Right lobe of liver (tissue), 6 donors: ENCODE measurements around the gene NUDT4. TPM values are rescaled to one million over a fixed set of nuclear protein-coding genes. Genes with fewer than 3 reads are reported as not detected.

ENCODE experiments used
- ATAC-seq, 4 donors: fragments of 200-7000 bp; cut with Tn5 transposase; one replicate each; pipeline ENCODE4 v1.9.1; 2020; ENCODE audit warnings: mild to moderate bottlenecking in 4 of 4, moderate library complexity in 4 of 4
- DNase-seq, 3 donors: peaks; one replicate each; pipeline ENCODE4 v3.0.0-alpha.2; 2020
- H3K27ac ChIP-seq, 3 donors: fragments of 200-600 bp; one replicate each; pipeline ENCODE4 v1.8.0; 2022
- H3K27me3 ChIP-seq, 2 donors: fragments of 200-600 bp; one replicate each; pipeline ENCODE4 v1.8.0; 2022
- H3K36me3 ChIP-seq, 4 donors: fragments of 200-600 bp; sonication (generic) in 1 of 4; one replicate each; pipeline versions ENCODE4 v1.5.1 to v1.8.0; 2017 to 2022; ENCODE audit warnings: control low read depth in 1 of 4
- H3K4me1 ChIP-seq, 4 donors: fragments of 200-600 bp; sonication (generic) in 1 of 4; one replicate each; pipeline versions ENCODE4 v1.5.1 to v1.8.0; 2017 to 2022; ENCODE audit warnings: control low read depth in 1 of 4
- H3K4me3 ChIP-seq, 3 donors: fragments of 200-600 bp; one replicate each; pipeline ENCODE4 v1.8.0; 2022
- H3K9me3 ChIP-seq, 4 donors: fragments of 200-600 bp; sonication (generic) in 1 of 4; one replicate each; pipeline versions ENCODE4 v1.5.1 to v1.8.0; 2017 to 2022; ENCODE audit warnings: control low read depth in 1 of 4
- CTCF ChIP-seq, 4 donors: fragments of 200-600 bp in 3 of 4; fragments of 450-650 bp in 1 of 4; IDR thresholded peaks; one replicate each; pipeline versions ENCODE4 v1.5.1 to v1.8.0; 2016 to 2022; ENCODE audit warnings: antibody characterized with exemption in 4 of 4, mild to moderate bottlenecking in 2 of 4
- POLR2A ChIP-seq: fragments of 450-650 bp; IDR thresholded peaks from one replicate; pipeline ENCODE4 v1.6.1; 2017; ENCODE audit warnings: antibody characterized with exemption, mild to moderate bottlenecking
- WGBS: methylation state at CpG from one replicate; pipeline ENCODE4 v1.1.6; 2018; ENCODE audit warnings: low coverage, low lambda C conversion rate; ENCODE audit not compliant: insufficient coverage; ENCODE audit errors: missing lambda C conversion rate; 5-methylcytosine and 5-hydroxymethylcytosine counted together
- intact Hi-C, 2 donors: fragments of 100-400 bp; cut with DNase I; formaldehyde crosslinking; loops; one replicate each; pipeline versions ENCODE4 v1.11.2 to v1.14.1; 2022
- total RNA-seq, 6 experiments: library from RNA; depleted of rRNA in 2 of 6; stranded (reverse); fragments of >200 nt in 2 of 6; fragmentation: NEBNext Ultra II Directional in 3 of 6; extraction: Animal tissue kit (Norgen Biotek cat#: 25700) in 3 of 6; gene quantifications; one replicate each; pipeline versions ENCODE4 v1.1.0 to v1.2.4, GENCODE V29; 2016 to 2023
- donor health status: DM: no; HTN: yes; CAD: no.
- donor health status: DM: no; HTN: no; CAD: no.
- donor health status: DM: no; HTN: no; CAD: no.
- donor health status: DM: no; HTN: yes; CAD: no.
- donor health status: DM: no; HTN: yes; CAD: no.

NUDT4 gene
- total RNA-seq, 6 experiments from 2014 or later: 13.1 to 23.1 (median 20.3) TPM

GRCh38 chr12:93422050-93422449, 44.3 kb downstream of the NUDT4 start:
- intact Hi-C loops: no loop called here
- Histone ChIP-seq H3K27me3 (no peaks in the 10 kb centered on the region), H3K4me1 (peaks cover 0 to 3% (median 0%) of the 10 kb centered on the region in 4 donors), H3K4me3 (no peak overlapping the region), H3K9me3 (no peaks in the 10 kb centered on the region), H3K27ac (no peak overlapping the region), H3K36me3 (no peaks in the 10 kb centered on the region)
- 55% methylated on average over 2 of the region's 2 CpGs for WGBS
- ATAC-seq: no peak
- TF ChIP-seq CTCF (IDR thresholded peaks at IDR 0.05) (no peak), POLR2A (no peak)
- DNase-seq: no peak

- Histone ChIP-seq H3K4me3 (no peak overlapping the region), H3K9me3 (no peaks in the 10 kb centered on the region), H3K27ac (no peak overlapping the region), H3K4me1 (peaks cover 0 to 3% (median 0%) of the 10 kb centered on the region in 4 donors), H3K27me3 (no peaks in the 10 kb centered on the region), H3K36me3 (no peaks in the 10 kb centered on the region)
- intact Hi-C loops: no loop called here
- DNase-seq: no peak
- WGBS: 58% methylated on average over 8 of the region's 8 CpGs
- ATAC-seq: no peak
- TF ChIP-seq CTCF (IDR thresholded peaks at IDR 0.05): no peak
- no peak for TF ChIP-seq POLR2A
Measured at GRCh38 chr12:93425736-93426411, 48.1 kb downstream of the NUDT4 start.

GRCh38 chr12:93426412-93426805, 48.7 kb downstream of the NUDT4 start:
- no peak for ATAC-seq
- intact Hi-C loops: no loop called here
- Histone ChIP-seq H3K27me3 (no peaks in the 10 kb centered on the region), H3K36me3 (no peaks in the 10 kb centered on the region), H3K27ac (no peak overlapping the region), H3K4me1 (peaks cover 0 to 3% (median 0%) of the 10 kb centered on the region in 4 donors), H3K9me3 (no peaks in the 10 kb centered on the region), H3K4me3 (no peak overlapping the region)
- TF ChIP-seq POLR2A (no peak), CTCF (IDR thresholded peaks at IDR 0.05) (no peak)
- WGBS: no CpG with 5 or more reads among the region's 1 CpG
- no peak for DNase-seq

GRCh38 chr12:93427779-93428564, 50.2 kb downstream of the NUDT4 start:
- no peak for DNase-seq
- intact Hi-C loops: no loop called here
- no peak overlapping the region for H3K27ac ChIP-seq

More at GRCh38 chr12:93427779-93428564, 50.2 kb downstream of the NUDT4 start:
- ATAC-seq: no peak
- WGBS: 86% methylated on average over 5 of the region's 5 CpGs
- no peaks in the 10 kb centered on the region for H3K27me3 ChIP-seq
- no peaks in the 10 kb centered on the region for H3K9me3 ChIP-seq
- TF ChIP-seq CTCF (IDR thresholded peaks at IDR 0.05): no peak
- TF ChIP-seq POLR2A: no peak
- peaks cover 0 to 3% (median 0%) of the 10 kb centered on the region in 4 donors for H3K4me1 ChIP-seq
- H3K36me3 ChIP-seq: no peaks in the 10 kb centered on the region
- no peak overlapping the region for H3K4me3 ChIP-seq
